K562 (cell line): Measurements from ENCODE around the gene COL8A2. TPM values are rescaled to one million over a fixed set of nuclear protein-coding genes. Genes with fewer than 3 reads are reported as not detected.

Experiments used
- HCFC1 ChIP-seq: IDR thresholded peaks from 2 replicates; pipeline ENCODE4 v1.6.1; 2012; ENCODE audit warnings: low read depth, low read length, improper control_type of control experiment
- ILK ChIP-seq: fragments of 450-650 bp; IDR thresholded peaks from 2 replicates; pipeline ENCODE4 v1.6.1; 2016; ENCODE audit warnings: missing genetic modification characterization, low read depth, mild to moderate bottlenecking, missing compliant biosample characterization, moderate library complexity, borderline replicate concordance
- MYC ChIP-seq, 2 experiments: fragments of 250-450 bp in 1 of 2; sonication (Bioruptor Pico) in 1 of 2; IDR thresholded peaks; 2 replicates each; pipeline versions ENCODE4 v1.5.1 to v1.6.1; 2012 to 2021; ENCODE audit warnings: low read depth in 2 of 2, borderline replicate concordance in 1 of 2, improper control_type of control experiment in 1 of 2, low read length in 1 of 2, mild to moderate bottlenecking in 1 of 2, moderate library complexity in 1 of 2
- ZNF311 ChIP-seq: fragments of 250-450 bp; sonication (Bioruptor Pico); IDR thresholded peaks from 2 replicates; pipeline ENCODE4 v1.4.0; 2020; ENCODE audit warnings: mild to moderate bottlenecking, moderate library complexity
- ZNF699 ChIP-seq: fragments of 250-450 bp; sonication (Bioruptor Pico); IDR thresholded peaks from 2 replicates; pipeline ENCODE4 v1.8.0; 2021; ENCODE audit warnings: mild to moderate bottlenecking, moderate library complexity; ENCODE audit not compliant: insufficient replicate concordance
- polyA plus RNA-seq, 8 experiments: library from polyadenylated mRNA; depleted of rRNA in 4 of 8; stranded (reverse) in 5 of 8; unstranded in 3 of 8; fragments of >200 nt; fragmentation: Nextera tagmentation in 2 of 8; fragmentation: Illumina TruSeq in 1 of 8; extraction: Ambion mirVana in 2 of 8; extraction: Trizol in 1 of 8; gene quantifications; 2 replicates each; pipeline versions ENCODE4 v1.2.1 to v1.2.3, GENCODE V29; 2011 to 2014; ENCODE audit warnings: inconsistent platforms in 1 of 8, missing spikeins in 1 of 8
- total RNA-seq, 7 experiments: library from RNA; depleted of rRNA in 6 of 7; stranded (reverse); fragments of >200 nt in 6 of 7; fragmentation: Illumina TruSeq in 2 of 7; extraction: Trizol in 2 of 7; gene quantifications; 2 replicates each; pipeline versions ENCODE4 v1.2.1 to v1.2.3, GENCODE V29; 2011 to 2021; ENCODE audit warnings: low replicate concordance in 1 of 7
- TF ChIP-seq, protein P1 (sequence below), 2 experiments: IDR thresholded peaks in 1 of 2; conservative IDR thresholded peaks in 1 of 2; 2 replicates each; pipeline ENCODE4 v1.6.1; 2016; ENCODE audit warnings: low read depth in 2 of 2, mild to moderate bottlenecking in 1 of 2, missing compliant biosample characterization in 1 of 2, missing genetic modification characterization in 1 of 2, moderate library complexity in 1 of 2
- TF ChIP-seq, protein P2 (sequence below): fragments of 250-450 bp; sonication (Bioruptor Pico); IDR thresholded peaks from 2 replicates; pipeline ENCODE4 v1.8.0; 2022; ENCODE audit warnings: moderate library complexity, mild to moderate bottlenecking, inconsistent platforms
- TF ChIP-seq, protein P3 (sequence below): fragments of 250-450 bp; sonication (Bioruptor Pico); IDR thresholded peaks from 2 replicates; pipeline ENCODE4 v1.9.0; 2021; ENCODE audit warnings: mild to moderate bottlenecking, inconsistent platforms
- TF ChIP-seq, protein P4 (sequence below): fragments of 450-650 bp; IDR thresholded peaks from 2 replicates; pipeline ENCODE4 v1.7.1; 2018; ENCODE audit warnings: mild to moderate bottlenecking, low read depth; ENCODE audit not compliant: partially characterized antibody
- TF ChIP-seq, protein P5 (sequence below), 2 experiments: IDR thresholded peaks; 2 replicates each; pipeline ENCODE4 v1.6.1; 2012; ENCODE audit warnings: improper control_type of control experiment in 2 of 2, low read depth in 2 of 2, low read length in 2 of 2, borderline replicate concordance in 1 of 2
- TF ChIP-seq, protein P6 (sequence below): fragments of 450-650 bp; formaldehyde crosslinking; IDR thresholded peaks from 2 replicates; pipeline ENCODE4 v1.4.0; 2022; ENCODE audit warnings: mild to moderate bottlenecking, moderate library complexity

COL8A2 gene
- total and polyA plus RNA-seq, 9 of the 15 experiments (the other 6 are each of a cell fraction or from before 2014, with no cell fraction given), result 0.03 to 0.14 (median 0.04) TPM; not detected in 5

DNA sequence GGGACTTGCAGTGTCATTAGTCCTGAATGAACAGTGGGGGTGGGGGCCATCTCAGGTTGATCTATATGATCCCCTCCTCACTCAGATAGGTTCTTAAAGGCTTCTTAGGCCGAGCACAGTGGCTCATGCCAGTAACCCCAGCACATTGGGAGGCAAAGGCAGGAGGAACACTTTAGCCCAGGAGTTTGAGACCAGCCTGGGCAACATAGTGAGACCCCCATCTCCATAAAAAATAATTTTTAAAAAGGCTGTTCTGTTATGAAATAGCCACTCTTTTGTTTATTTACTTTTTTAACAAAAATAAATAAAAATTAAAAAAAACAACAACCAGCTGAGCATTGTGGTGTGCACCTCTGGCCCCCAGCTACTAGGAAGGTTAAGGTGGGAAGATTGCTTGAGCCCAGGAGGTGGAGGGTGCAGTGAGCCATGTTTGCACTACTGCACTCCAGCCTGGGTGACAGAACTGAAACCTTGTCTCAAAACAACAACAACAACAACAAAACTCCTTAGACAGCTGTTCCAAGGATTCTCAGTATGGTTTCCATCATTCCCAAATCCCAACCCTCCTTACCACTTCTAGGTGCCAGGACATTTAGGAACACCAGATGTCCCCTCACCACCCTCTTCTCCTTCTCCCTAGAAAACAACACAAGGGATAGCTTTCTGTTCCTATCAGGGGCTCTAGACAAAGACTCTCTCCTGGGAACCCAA is 26.3 kb upstream of the COL8A2 start (continued):
- TF ChIP-seq, protein P1, sequence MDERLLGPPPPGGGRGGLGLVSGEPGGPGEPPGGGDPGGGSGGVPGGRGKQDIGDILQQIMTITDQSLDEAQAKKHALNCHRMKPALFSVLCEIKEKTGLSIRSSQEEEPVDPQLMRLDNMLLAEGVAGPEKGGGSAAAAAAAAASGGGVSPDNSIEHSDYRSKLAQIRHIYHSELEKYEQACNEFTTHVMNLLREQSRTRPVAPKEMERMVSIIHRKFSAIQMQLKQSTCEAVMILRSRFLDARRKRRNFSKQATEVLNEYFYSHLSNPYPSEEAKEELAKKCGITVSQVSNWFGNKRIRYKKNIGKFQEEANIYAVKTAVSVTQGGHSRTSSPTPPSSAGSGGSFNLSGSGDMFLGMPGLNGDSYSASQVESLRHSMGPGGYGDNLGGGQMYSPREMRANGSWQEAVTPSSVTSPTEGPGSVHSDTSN (CRISPR knock-in tag; IDR thresholded peaks at IDR 0.05; ENCODE audit: low read depth), result no peak
- TF ChIP-seq, protein P1 (tag; conservative IDR thresholded peaks at IDR 0.05; ENCODE audit: low read depth), result no peak; the same call in 1 of the 2 replicates
- TF ChIP-seq, protein P2, sequence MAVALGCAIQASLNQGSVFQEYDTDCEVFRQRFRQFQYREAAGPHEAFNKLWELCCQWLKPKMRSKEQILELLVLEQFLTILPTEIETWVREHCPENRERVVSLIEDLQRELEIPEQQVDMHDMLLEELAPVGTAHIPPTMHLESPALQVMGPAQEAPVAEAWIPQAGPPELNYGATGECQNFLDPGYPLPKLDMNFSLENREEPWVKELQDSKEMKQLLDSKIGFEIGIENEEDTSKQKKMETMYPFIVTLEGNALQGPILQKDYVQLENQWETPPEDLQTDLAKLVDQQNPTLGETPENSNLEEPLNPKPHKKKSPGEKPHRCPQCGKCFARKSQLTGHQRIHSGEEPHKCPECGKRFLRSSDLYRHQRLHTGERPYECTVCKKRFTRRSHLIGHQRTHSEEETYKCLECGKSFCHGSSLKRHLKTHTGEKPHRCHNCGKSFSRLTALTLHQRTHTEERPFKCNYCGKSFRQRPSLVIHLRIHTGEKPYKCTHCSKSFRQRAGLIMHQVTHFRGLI (CRISPR knock-in tag), result no peak
- TF ChIP-seq HCFC1 (no peak), ZNF311 (CRISPR knock-in tag) (no peak), ILK (tag) (no peak), MYC (IDR thresholded peaks at IDR 0.05; ENCODE audit: low read depth, low read length) (no peak), MYC (CRISPR knock-in tag; IDR thresholded peaks at IDR 0.05; ENCODE audit: borderline replicate concordance, low read depth) (no peak), ZNF699 (CRISPR knock-in tag) (no peak)
- TF ChIP-seq, protein P3, sequence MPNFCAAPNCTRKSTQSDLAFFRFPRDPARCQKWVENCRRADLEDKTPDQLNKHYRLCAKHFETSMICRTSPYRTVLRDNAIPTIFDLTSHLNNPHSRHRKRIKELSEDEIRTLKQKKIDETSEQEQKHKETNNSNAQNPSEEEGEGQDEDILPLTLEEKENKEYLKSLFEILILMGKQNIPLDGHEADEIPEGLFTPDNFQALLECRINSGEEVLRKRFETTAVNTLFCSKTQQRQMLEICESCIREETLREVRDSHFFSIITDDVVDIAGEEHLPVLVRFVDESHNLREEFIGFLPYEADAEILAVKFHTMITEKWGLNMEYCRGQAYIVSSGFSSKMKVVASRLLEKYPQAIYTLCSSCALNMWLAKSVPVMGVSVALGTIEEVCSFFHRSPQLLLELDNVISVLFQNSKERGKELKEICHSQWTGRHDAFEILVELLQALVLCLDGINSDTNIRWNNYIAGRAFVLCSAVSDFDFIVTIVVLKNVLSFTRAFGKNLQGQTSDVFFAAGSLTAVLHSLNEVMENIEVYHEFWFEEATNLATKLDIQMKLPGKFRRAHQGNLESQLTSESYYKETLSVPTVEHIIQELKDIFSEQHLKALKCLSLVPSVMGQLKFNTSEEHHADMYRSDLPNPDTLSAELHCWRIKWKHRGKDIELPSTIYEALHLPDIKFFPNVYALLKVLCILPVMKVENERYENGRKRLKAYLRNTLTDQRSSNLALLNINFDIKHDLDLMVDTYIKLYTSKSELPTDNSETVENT, result no peak
- TF ChIP-seq, protein P4, sequence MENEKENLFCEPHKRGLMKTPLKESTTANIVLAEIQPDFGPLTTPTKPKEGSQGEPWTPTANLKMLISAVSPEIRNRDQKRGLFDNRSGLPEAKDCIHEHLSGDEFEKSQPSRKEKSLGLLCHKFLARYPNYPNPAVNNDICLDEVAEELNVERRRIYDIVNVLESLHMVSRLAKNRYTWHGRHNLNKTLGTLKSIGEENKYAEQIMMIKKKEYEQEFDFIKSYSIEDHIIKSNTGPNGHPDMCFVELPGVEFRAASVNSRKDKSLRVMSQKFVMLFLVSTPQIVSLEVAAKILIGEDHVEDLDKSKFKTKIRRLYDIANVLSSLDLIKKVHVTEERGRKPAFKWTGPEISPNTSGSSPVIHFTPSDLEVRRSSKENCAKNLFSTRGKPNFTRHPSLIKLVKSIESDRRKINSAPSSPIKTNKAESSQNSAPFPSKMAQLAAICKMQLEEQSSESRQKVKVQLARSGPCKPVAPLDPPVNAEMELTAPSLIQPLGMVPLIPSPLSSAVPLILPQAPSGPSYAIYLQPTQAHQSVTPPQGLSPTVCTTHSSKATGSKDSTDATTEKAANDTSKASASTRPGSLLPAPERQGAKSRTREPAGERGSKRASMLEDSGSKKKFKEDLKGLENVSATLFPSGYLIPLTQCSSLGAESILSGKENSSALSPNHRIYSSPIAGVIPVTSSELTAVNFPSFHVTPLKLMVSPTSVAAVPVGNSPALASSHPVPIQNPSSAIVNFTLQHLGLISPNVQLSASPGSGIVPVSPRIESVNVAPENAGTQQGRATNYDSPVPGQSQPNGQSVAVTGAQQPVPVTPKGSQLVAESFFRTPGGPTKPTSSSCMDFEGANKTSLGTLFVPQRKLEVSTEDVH, result no peak
- TF ChIP-seq, protein P5, sequence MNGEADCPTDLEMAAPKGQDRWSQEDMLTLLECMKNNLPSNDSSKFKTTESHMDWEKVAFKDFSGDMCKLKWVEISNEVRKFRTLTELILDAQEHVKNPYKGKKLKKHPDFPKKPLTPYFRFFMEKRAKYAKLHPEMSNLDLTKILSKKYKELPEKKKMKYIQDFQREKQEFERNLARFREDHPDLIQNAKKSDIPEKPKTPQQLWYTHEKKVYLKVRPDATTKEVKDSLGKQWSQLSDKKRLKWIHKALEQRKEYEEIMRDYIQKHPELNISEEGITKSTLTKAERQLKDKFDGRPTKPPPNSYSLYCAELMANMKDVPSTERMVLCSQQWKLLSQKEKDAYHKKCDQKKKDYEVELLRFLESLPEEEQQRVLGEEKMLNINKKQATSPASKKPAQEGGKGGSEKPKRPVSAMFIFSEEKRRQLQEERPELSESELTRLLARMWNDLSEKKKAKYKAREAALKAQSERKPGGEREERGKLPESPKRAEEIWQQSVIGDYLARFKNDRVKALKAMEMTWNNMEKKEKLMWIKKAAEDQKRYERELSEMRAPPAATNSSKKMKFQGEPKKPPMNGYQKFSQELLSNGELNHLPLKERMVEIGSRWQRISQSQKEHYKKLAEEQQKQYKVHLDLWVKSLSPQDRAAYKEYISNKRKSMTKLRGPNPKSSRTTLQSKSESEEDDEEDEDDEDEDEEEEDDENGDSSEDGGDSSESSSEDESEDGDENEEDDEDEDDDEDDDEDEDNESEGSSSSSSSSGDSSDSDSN (IDR thresholded peaks at IDR 0.05; ENCODE audit: borderline replicate concordance in 1 of 2, low read depth in 2 of 2, low read length in 2 of 2), result 0 out of 4 replicates have a peak, but pooled peaks of 1 of the 2 experiments have one; percentile 31
- TF ChIP-seq, protein P6, sequence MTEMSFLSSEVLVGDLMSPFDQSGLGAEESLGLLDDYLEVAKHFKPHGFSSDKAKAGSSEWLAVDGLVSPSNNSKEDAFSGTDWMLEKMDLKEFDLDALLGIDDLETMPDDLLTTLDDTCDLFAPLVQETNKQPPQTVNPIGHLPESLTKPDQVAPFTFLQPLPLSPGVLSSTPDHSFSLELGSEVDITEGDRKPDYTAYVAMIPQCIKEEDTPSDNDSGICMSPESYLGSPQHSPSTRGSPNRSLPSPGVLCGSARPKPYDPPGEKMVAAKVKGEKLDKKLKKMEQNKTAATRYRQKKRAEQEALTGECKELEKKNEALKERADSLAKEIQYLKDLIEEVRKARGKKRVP (CRISPR knock-in tag), result no peak
